Psoas muscle (tissue), 8 donors: ENCODE measurements around the gene NPRL2. TPM values are rescaled to one million over a fixed set of nuclear protein-coding genes. Genes with fewer than 3 reads are reported as not detected.

Experiments used
- ATAC-seq, 4 donors: fragments of 200-7000 bp; cut with Tn5 transposase; one replicate each; pipeline ENCODE4 v1.9.1; 2020; ENCODE audit warnings: moderate library complexity in 3 of 4, mild to moderate bottlenecking in 2 of 4
- DNase-seq, 2 donors: peaks; one replicate each; pipeline ENCODE4 v3.0.0-alpha.2; 2020
- H3K27ac ChIP-seq: fragments of 200-600 bp; one replicate; pipeline ENCODE4 v1.8.0; 2022
- H3K27me3 ChIP-seq, 3 donors: fragments of 200-600 bp in 1 of 3; one replicate each; pipeline versions ENCODE4 v1.6.1 to v1.8.0; 2013 to 2022; ENCODE audit warnings: low read length in 2 of 3, mild to moderate bottlenecking in 2 of 3, moderate library complexity in 1 of 3; ENCODE audit not compliant: insufficient read depth in 3 of 3
- H3K36me3 ChIP-seq, 2 donors: fragments of 200-600 bp in 1 of 2; one replicate each; pipeline versions ENCODE4 v1.6.1 to v1.8.0; 2013 to 2022; ENCODE audit warnings: low read depth in 1 of 2, mild to moderate bottlenecking in 1 of 2, moderate library complexity in 1 of 2; ENCODE audit not compliant: insufficient read depth in 1 of 2
- H3K4me1 ChIP-seq: fragments of 200-600 bp; one replicate; pipeline ENCODE4 v1.8.0; 2022
- H3K4me3 ChIP-seq: fragments of 200-600 bp; one replicate; pipeline ENCODE4 v1.8.0; 2022; ENCODE audit warnings: mild to moderate bottlenecking
- H3K9me3 ChIP-seq: fragments of 200-600 bp; one replicate; pipeline ENCODE4 v1.8.0; 2022
- CTCF ChIP-seq: fragments of 200-600 bp; IDR thresholded peaks from one replicate; pipeline ENCODE4 v1.8.0; 2022; ENCODE audit warnings: antibody characterized with exemption
- WGBS, 3 donors: extraction: QIAGEN DNeasy Blood & Tissue Kit; methylation state at CpG; one replicate each; pipeline versions ENCODE4 v1.1.6 to v1.1.7; 2013; 5-methylcytosine and 5-hydroxymethylcytosine counted together
- intact Hi-C, 2 donors: fragments of 100-400 bp; cut with DNase I; formaldehyde crosslinking; loops; one replicate each; pipeline versions ENCODE4 v1.11.0 to v1.14.2; 2022
- polyA plus RNA-seq, 3 donors: library from polyadenylated mRNA; stranded (reverse); fragments of 200-250 nt; gene quantifications; one replicate each; pipeline ENCODE4 v1.2.3, GENCODE V29; 2013
- total RNA-seq, 4 donors: library from RNA; stranded (reverse); fragmentation: NEBNext Ultra II Directional in 2 of 4; extraction: Animal tissue kit (Norgen Biotek cat#: 25700) in 2 of 4; gene quantifications; one replicate each; pipeline versions ENCODE4 v1.2.1 to v1.2.4, GENCODE V29; 2021 to 2023
- donor health status: healthy with polysubstance abuse.
- donor health status: DM: no; HTN: no; CAD: no; lungs with moderate emphysema.
- donor health status: Bipolar disorder and iron deficiency.
- donor health status: healthy.
- donor health status: DM: yes; HTN: yes; CAD: no.
- donor health status: DM: no; HTN: no; CAD: no.
- donor health status: DM: no; HTN: no; CAD: no.
- donor health status: DM: yes; HTN: yes; CAD: no.

Gene NPRL2
- total and polyA plus RNA-seq, 7 donors, result 16.1 to 36.6 (median 21.6) TPM

GRCh38 chr3:50299929-50300680, 50.5 kb downstream of the NPRL2 start:
- Histone ChIP-seq H3K4me1 (peaks cover 29% of the 10 kb centered on the region), H3K9me3 (no peaks in the 10 kb centered on the region), H3K36me3 (peaks cover 0 to 6% of the 10 kb centered on the region in 2 donors), H3K4me3 (peak overlapping the region; percentile 76), H3K27ac (peak overlapping the region; percentile 88), H3K27me3 (no peaks in the 10 kb centered on the region)
- ATAC-seq (peak in 3 of 4 donors; percentile 17 to 31 (median 30)), DNase-seq (peak in 1 of 2 donors; percentile 71)
- TF ChIP-seq CTCF, result no peak
- WGBS, 3 donors, result 27 to 38% (median 29%) methylated on average over 12 of the region's 12 CpGs
- intact Hi-C loops, result no loop called here

GRCh38 chr3:50299638-50299928, 51.0 kb downstream of the NPRL2 start:
- DNase-seq, result no peak
- 0 to 1% (median 0%) methylated on average over 12 of the region's 12 CpGs for WGBS, 3 donors
- no peak for ATAC-seq
- intact Hi-C loops, result no loop called here
- H3K36me3 ChIP-seq, result peaks cover 0 to 6% of the 10 kb centered on the region in 2 donors
- peak overlapping the region; percentile 88 for H3K27ac ChIP-seq
- peak overlapping the region; percentile 76 for H3K4me3 ChIP-seq
- no peaks in the 10 kb centered on the region for H3K9me3 ChIP-seq
- peaks cover 29% of the 10 kb centered on the region for H3K4me1 ChIP-seq
- H3K27me3 ChIP-seq, result no peaks in the 10 kb centered on the region
- TF ChIP-seq CTCF, result no peak

- peak; percentile 99 to 100 for DNase-seq
- peak; percentile 89 to 91 (median 89) for ATAC-seq
- H3K9me3 ChIP-seq, result no peaks in the 10 kb centered on the region
- intact Hi-C loops, result no loop called here
- no peaks in the 10 kb centered on the region for H3K27me3 ChIP-seq
- TF ChIP-seq CTCF, result peak; percentile 43
- H3K27ac ChIP-seq, result peak within 1 kb of the TSS; percentile 88
- 0 to 1% (median 1%) methylated on average over 46 to 61 of the region's 61 CpGs for WGBS, 3 donors
- peaks cover 0 to 6% of the 10 kb centered on the region in 2 donors for H3K36me3 ChIP-seq
- H3K4me1 ChIP-seq, result peaks cover 29% of the 10 kb centered on the region
- H3K4me3 ChIP-seq, result peak within 1 kb of the TSS; percentile 76
These were observed 51.5 kb downstream of the NPRL2 start, which contains the start of the genes HYAL3 and NAA80 for GRCh38 chr3:50298836-50299637. Gene HYAL3, minus strand, starts transcription at chr3:50299405. Its CDS starts 3,803 bp downstream, at chr3:50295602. Gene NAA80, minus strand, starts transcription at chr3:50299405. Its CDS starts 1,942 bp downstream, at chr3:50297463.

- peak overlapping the region; percentile 87 for H3K27ac ChIP-seq
- intact Hi-C loops, result no loop called here
- H3K36me3 ChIP-seq, result peaks cover 0 to 6% of the 10 kb centered on the region in 2 donors
- peak in 1 of 2 donors; percentile 61 for DNase-seq
- H3K4me1 ChIP-seq, result peaks cover 31% of the 10 kb centered on the region
- no peak for ATAC-seq
- no peaks in the 10 kb centered on the region for H3K27me3 ChIP-seq
- peak overlapping the region; percentile 76 for H3K4me3 ChIP-seq
- TF ChIP-seq CTCF, result no peak
- WGBS, 3 donors, result 45 to 48% (median 46%) methylated on average over 9 of the region's 9 CpGs
- H3K9me3 ChIP-seq, result no peaks in the 10 kb centered on the region
These were observed 52.5 kb downstream of the NPRL2 start for GRCh38 chr3:50297896-50298725.
